Adrenal gland (tissue), 12 donors: ENCODE measurements around the gene MYO9A. TPM values are rescaled to one million over a fixed set of nuclear protein-coding genes. Genes with fewer than 3 reads are reported as not detected.

Experiments
- DNase-seq, 7 donors: peaks; one replicate each; pipeline ENCODE4 v3.0.0-alpha.2; 2019 to 2020
- H3K27ac ChIP-seq, 5 donors: fragments of 200-600 bp; sonication (generic) in 4 of 5; 1 replicate in 3 of 5; 2 replicates in 2 of 5; pipeline versions ENCODE4 v1.5.1 to v1.8.0; 2016 to 2020; ENCODE audit warnings: mild to moderate bottlenecking in 1 of 5
- H3K27me3 ChIP-seq: fragments of 200-600 bp; 2 replicates; pipeline ENCODE4 v1.8.0; 2021
- H3K36me3 ChIP-seq, 2 donors: fragments of 200-600 bp; replicated peaks in 1 of 2; 1 replicate in 1 of 2; 2 replicates in 1 of 2; pipeline versions ENCODE4 v1.5.1 to v1.8.0; 2018 to 2022
- H3K4me1 ChIP-seq, 2 donors: fragments of 200-600 bp; replicated peaks in 1 of 2; 1 replicate in 1 of 2; 2 replicates in 1 of 2; pipeline versions ENCODE4 v1.5.1 to v1.8.0; 2018 to 2021
- H3K4me3 ChIP-seq, 4 donors: fragments of 200-600 bp; sonication (generic) in 3 of 4; one replicate each; pipeline ENCODE4 v1.5.1; 2016 to 2018
- H3K9me3 ChIP-seq, 3 donors: fragments of 200-600 bp; sonication (generic) in 1 of 3; replicated peaks in 1 of 3; 1 replicate in 2 of 3; 2 replicates in 1 of 3; pipeline versions ENCODE4 v1.5.1 to v1.8.0; 2016 to 2021
- CTCF ChIP-seq, 6 experiments: fragments of 450-650 bp in 4 of 6; fragments of 200-600 bp in 2 of 6; sonication (generic) in 1 of 6; IDR thresholded peaks; 1 replicate in 5 of 6; 2 replicates in 1 of 6; pipeline versions ENCODE4 v1.5.1 to v1.8.0; 2016 to 2021; ENCODE audit warnings: antibody characterized with exemption in 6 of 6, mild to moderate bottlenecking in 2 of 6, moderate library complexity in 1 of 6
- POLR2A ChIP-seq, 2 donors: fragments of 450-650 bp; IDR thresholded peaks; one replicate each; pipeline ENCODE4 v1.6.1; 2017; ENCODE audit warnings: antibody characterized with exemption in 2 of 2, mild to moderate bottlenecking in 2 of 2, moderate library complexity in 1 of 2
- WGBS, 4 donors: extraction: QIAGEN DNeasy Blood & Tissue Kit in 2 of 4; methylation state at CpG; one replicate each; pipeline versions ENCODE4 v1.1.5 to v1.1.7; 2013 to 2017; 5-methylcytosine and 5-hydroxymethylcytosine counted together
- intact Hi-C, 2 donors: fragments of 100-400 bp; cut with DNase I; formaldehyde crosslinking; loops; one replicate each; pipeline versions ENCODE4 v1.14.1 to v1.15.0; 2022 to 2023
- polyA plus RNA-seq, 3 donors: library from polyadenylated mRNA; stranded (reverse); fragments of 200-250 nt in 2 of 3; fragments of 350-450 nt in 1 of 3; fragmentation: Illumina TruSeq in 1 of 3; extraction: RNeasy Lipid Tissue Mini Kit (QIAGEN cat#74804) in 1 of 3; gene quantifications; one replicate each; pipeline ENCODE4 v1.2.3, GENCODE V29; 2013 to 2014
- total RNA-seq, 9 donors: library from RNA; depleted of rRNA in 4 of 9; stranded (reverse); fragments of >200 nt in 4 of 9; fragments of 120-200 nt in 1 of 9; fragmentation: NEBNext Ultra II Directional in 1 of 9; extraction: Animal tissue kit (Norgen Biotek cat#: 25700) in 1 of 9; gene quantifications; one replicate each; pipeline versions ENCODE4 v1.1.0 to v1.2.4, GENCODE V29; 2013 to 2023
- donor health status: healthy with polysubstance abuse.
- donor health status: Bipolar disorder and iron deficiency.
- donor health status: DM: yes; HTN: yes; CAD: no.
- donor health status: DM: no; HTN: no; CAD: no.
- donor health status: DM: no; HTN: no; CAD: no.
- donor health status: DM: yes; HTN: yes; CAD: no.

The MYO9A gene
- total and polyA plus RNA-seq, 12 donors: 3.0 to 34.0 (median 19.8) TPM

GRCh38 chr15:71937650-71938311 is 180.2 kb downstream of the MYO9A start:
- Histone ChIP-seq H3K4me3 (no peak overlapping the region), H3K27ac (no peak overlapping the region), H3K36me3 (no peaks in the 10 kb centered on the region), H3K27me3 (no peaks in the 10 kb centered on the region), H3K4me1 (no peaks in the 10 kb centered on the region), H3K9me3 (peaks cover 0 to 5% (median 0%) of the 10 kb centered on the region in 3 donors)
- no peak for DNase-seq
- TF ChIP-seq CTCF (IDR thresholded peaks at IDR 0.05): no peak
- no peak for TF ChIP-seq POLR2A (IDR thresholded peaks at IDR 0.05)
- intact Hi-C loops: no loop called here
- whole genome bisulfite sequencing, 4 donors: 88 to 93% (median 90%) methylated on average over 3 of the region's 3 CpGs

GRCh38 chr15:71934446-71934845 is 183.5 kb downstream of the MYO9A start:
- Histone ChIP-seq H3K36me3 (no peaks in the 10 kb centered on the region), H3K27me3 (no peaks in the 10 kb centered on the region), H3K4me1 (no peaks in the 10 kb centered on the region), H3K9me3 (peaks cover 0 to 5% (median 0%) of the 10 kb centered on the region in 3 donors), H3K4me3 (no peak overlapping the region), H3K27ac (no peak overlapping the region)
- intact Hi-C loops: no loop called here
- no peak for TF ChIP-seq CTCF (IDR thresholded peaks at IDR 0.05)
- no peak for TF ChIP-seq POLR2A (IDR thresholded peaks at IDR 0.05)
- DNase-seq: no peak
- 66 to 81% (median 72%) methylated on average over 3 of the region's 3 CpGs for WGBS, 4 donors

GRCh38 chr15:71932689-71933088 is 185.3 kb downstream of the MYO9A start:
- no peak for DNase-seq
- Histone ChIP-seq H3K27me3 (no peaks in the 10 kb centered on the region), H3K4me1 (no peaks in the 10 kb centered on the region), H3K4me3 (no peak overlapping the region), H3K9me3 (no peaks in the 10 kb centered on the region), H3K27ac (no peak overlapping the region), H3K36me3 (no peaks in the 10 kb centered on the region)
- 93 to 98% (median 97%) methylated on average over 2 of the region's 2 CpGs for WGBS, 4 donors
- TF ChIP-seq POLR2A (IDR thresholded peaks at IDR 0.05) (no peak), CTCF (IDR thresholded peaks at IDR 0.05) (no peak)
- intact Hi-C loops: no loop called here

- DNase-seq: no peak
- Histone ChIP-seq H3K27me3 (no peaks in the 10 kb centered on the region), H3K4me3 (no peak overlapping the region), H3K36me3 (no peaks in the 10 kb centered on the region), H3K9me3 (no peaks in the 10 kb centered on the region), H3K27ac (no peak overlapping the region), H3K4me1 (no peaks in the 10 kb centered on the region)
- WGBS, 4 donors: 96 to 100% (median 98%) methylated on average over 1 of the region's 1 CpG
- intact Hi-C loops: no loop called here
- no peak for TF ChIP-seq POLR2A (IDR thresholded peaks at IDR 0.05)
- TF ChIP-seq CTCF (IDR thresholded peaks at IDR 0.05): no peak
These were observed 186.7 kb downstream of the MYO9A start for GRCh38 chr15:71931261-71931660.
